HepG2 (cell line): Measurements from ENCODE around the gene LRP5.

Experiments
- AKNA ChIP-seq: sonication (generic); formaldehyde crosslinking; IDR thresholded peaks from 2 replicates; pipeline ENCODE4 v1.4.0; 2020; ENCODE audit warnings: missing genetic modification reagents, borderline replicate concordance
- ARNTL ChIP-seq: sonication (generic); formaldehyde crosslinking; IDR thresholded peaks from 2 replicates; pipeline ENCODE4 v1.4.0; 2020; ENCODE audit warnings: mild to moderate bottlenecking, missing genetic modification reagents
- JUN ChIP-seq: sonication (generic); formaldehyde crosslinking; IDR thresholded peaks from 2 replicates; pipeline ENCODE4 v1.4.0; 2020; ENCODE audit warnings: mild to moderate bottlenecking, missing genetic modification reagents
- MAX ChIP-seq: IDR thresholded peaks from 2 replicates; pipeline ENCODE4 v1.6.1; 2012; ENCODE audit warnings: inconsistent platforms
- MXI1 ChIP-seq: IDR thresholded peaks from 3 replicates; pipeline ENCODE4 v1.6.1; 2012; ENCODE audit warnings: low read depth, low read length, inconsistent platforms, borderline replicate concordance
- RAD21 ChIP-seq: fragments of 450-650 bp; formaldehyde crosslinking; IDR thresholded peaks from 2 replicates; pipeline ENCODE4 v1.5.0; 2020; ENCODE audit warnings: mild to moderate bottlenecking
- ZFP37 ChIP-seq: sonication (generic); formaldehyde crosslinking; IDR thresholded peaks from 2 replicates; pipeline ENCODE4 v1.4.0; 2020; ENCODE audit warnings: missing genetic modification reagents, borderline replicate concordance
- ZHX1 ChIP-seq: sonication (generic); formaldehyde crosslinking; IDR thresholded peaks from 2 replicates; pipeline ENCODE4 v1.8.1; 2022; ENCODE audit warnings: low read depth, mild to moderate bottlenecking, missing genetic modification reagents
- ZNF281 ChIP-seq: sonication (generic); formaldehyde crosslinking; IDR thresholded peaks from 2 replicates; pipeline ENCODE4 v1.4.0; 2020; ENCODE audit warnings: missing genetic modification reagents, borderline replicate concordance
- ZSCAN29 ChIP-seq: sonication (generic); formaldehyde crosslinking; conservative IDR thresholded peaks from 2 replicates; pipeline ENCODE4 v1.4.0; 2020; ENCODE audit warnings: mild to moderate bottlenecking, missing genetic modification reagents

- TF ChIP-seq ARNTL (CRISPR knock-in tag) (no peak), ZHX1 (CRISPR knock-in tag) (no peak), AKNA (CRISPR knock-in tag) (no peak), ZNF281 (CRISPR knock-in tag) (no peak), JUN (CRISPR knock-in tag) (no peak), ZFP37 (CRISPR knock-in tag) (no peak), ZSCAN29 (no peak), MAX (no peak), MXI1 (no peak), RAD21 (no peak)
Measured at GRCh38 chr11:68481579-68482240, 169.3 kb downstream of the LRP5 start.
